GM18507 (cell line): ENCODE data around the gene NDST3.

Experiments
- DNase-seq: peaks from one replicate; pipeline ENCODE4 v3.0.0; 2011; ENCODE audit warnings: low read depth; ENCODE audit not compliant: insufficient read length; ENCODE audit errors: extremely low spot score
- FAIRE-seq: peaks from 2 replicates; lab custom pipeline; 2011; peaks lifted over from hg19 to GRCh38; lab: Jason Lieb, UNC

Gene NDST3

DNA sequence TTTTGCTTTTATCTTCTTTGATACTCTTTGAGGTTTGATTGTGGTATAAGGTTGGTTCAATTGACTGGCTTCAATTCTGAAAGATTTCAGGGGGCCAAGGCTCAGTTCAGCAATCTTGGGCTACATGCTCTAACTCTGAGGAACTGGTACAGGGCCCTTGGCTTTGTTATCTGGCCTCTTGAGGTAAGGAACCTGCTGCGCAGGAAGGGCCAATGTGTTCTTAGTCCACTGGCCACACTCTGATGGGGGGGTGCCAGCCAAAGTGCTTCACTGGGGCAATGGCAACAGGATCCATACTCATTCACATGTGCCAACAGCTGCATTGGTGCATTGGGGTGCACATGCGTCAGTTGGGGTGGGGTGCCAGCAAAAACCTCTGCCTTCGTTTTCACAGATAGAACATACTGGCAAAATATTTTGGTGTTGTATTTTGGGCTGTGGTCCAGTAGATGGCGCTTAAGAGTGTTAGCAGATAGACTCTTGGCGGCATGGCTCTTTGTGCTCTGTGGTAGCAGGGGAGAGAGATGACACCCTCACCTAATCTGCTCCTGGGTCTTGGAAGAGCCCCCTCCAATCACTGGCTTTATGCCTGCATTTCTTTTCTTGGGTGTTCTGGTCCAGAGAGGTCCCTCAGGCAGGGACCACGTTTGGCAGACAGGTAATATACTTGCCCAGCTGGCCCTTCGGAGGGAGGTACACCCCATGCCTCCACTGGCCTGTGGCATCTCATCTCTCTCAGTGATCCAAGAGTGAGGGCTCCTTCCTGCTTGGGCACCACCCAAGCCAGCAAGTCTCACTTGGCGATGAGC is 42.9 kb downstream of the NDST3 start:
- FAIRE-seq: peak; percentile 39
- DNase-seq: no peak

DNA sequence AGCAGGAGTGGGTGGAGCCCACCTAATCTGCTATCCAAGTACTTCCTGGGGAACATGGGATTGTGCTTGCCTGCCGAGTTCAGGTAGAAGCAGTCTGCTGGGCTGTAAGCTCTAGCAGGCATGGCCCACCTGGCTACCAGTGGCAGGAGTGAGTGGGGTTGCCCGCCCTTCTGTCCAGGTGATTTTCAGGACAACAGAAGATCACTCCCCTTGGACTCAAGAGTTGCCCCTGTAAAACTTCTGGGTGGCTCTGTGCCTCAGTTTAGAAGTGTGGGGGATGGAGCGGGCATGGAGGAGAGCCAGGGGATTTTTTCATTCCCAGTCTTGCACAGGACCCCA is 43.5 kb downstream of the NDST3 start:
- FAIRE-seq (no peak), DNase-seq (no peak)

DNA sequence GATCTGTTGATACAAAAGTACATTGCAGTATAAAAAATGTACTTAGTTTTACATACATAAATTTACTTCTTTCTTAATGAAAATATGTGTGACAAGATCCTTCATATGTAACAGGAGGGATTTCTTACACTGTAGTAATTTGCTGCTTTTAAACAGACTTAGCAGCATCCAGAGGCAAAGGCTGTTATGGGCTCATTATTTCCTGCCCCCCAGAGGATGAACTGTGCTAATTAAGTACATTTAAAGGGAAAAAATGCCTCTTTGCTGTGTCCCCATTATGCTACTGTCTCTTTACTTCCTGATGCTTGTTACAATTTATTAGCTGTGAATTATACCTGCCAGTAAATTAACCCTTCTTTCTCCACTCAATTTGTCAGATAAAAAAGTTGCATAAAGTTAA is 47.1 kb downstream of the NDST3 start:
- no peak for DNase-seq
- FAIRE-seq: no peak

DNA sequence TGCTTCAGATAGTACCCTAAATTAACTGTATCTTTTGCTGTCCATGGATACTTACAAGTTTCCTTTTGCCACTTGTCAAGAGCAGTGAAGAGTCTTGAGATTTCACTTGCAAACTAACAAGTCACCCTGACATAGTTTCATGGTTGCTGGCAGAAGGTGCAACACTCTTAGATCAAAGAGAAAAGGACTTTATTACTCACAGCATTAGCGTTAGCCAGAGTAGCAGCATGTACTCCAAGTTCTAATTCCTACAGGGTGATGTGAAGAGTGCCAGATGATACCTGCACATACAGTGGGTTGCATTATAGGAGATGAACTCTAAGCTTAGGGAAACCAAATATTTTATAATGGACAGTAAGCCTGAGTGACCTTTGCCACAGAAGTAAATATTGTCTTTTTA is 47.9 kb downstream of the NDST3 start:
- FAIRE-seq: no peak
- no peak for DNase-seq

DNA sequence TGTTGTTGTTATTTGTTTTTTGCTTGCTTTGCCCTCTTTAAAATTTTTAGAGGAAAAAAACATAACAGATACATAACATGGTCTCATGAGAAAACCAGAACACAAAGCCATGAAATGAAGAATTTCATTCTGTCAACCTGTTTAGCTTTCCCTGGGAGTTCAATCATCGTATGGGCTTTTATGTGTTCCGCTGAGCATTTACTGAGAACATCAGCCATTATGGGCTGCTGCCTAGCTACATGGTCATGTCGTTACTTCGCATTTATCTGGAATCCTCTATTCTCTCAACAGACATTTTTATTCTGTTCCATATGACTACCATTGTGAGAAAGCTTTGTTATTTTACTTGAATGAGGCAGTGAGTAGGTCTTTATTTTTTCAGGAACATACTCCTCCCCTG is 51.4 kb downstream of the NDST3 start:
- FAIRE-seq (no peak), DNase-seq (no peak)

DNA sequence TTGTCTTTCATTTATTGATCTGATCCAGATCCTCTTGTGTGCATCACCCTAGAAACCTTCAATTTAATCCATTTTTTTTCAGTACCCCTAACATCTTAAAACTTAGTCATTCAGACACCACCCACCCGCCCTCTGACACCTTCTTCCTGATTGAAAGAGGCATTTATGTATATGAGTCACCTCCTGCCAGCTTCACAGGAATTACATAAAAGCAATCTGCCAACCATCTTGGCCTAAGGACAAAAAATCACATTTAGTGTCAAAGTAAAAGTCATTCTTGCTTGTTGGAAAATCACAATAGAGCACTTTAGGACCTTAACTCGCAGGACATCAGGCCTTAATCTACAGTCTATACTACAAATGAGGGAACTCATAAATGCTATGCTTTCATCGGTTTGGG is 52.1 kb downstream of the NDST3 start:
- FAIRE-seq (no peak), DNase-seq (no peak)

DNA sequence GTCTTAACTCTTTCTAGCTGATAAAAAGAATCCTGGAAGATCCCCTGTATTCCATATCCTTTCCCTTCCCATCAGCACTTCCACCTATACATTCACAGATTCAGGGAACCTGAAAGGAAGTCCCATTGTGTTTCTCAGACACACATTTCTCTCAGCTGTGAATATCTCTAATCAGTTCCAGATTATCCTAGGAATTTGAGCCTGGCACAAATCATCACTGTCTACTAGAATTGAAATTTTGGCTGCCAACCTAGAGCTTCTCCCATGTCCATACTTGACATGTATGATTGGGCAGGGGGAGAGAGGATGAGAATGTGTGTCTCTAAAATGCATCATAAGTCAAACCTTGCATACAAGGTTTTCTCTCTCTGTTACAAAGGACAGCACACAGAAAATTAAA is 53.1 kb downstream of the NDST3 start:
- FAIRE-seq (no peak), DNase-seq (no peak)

GRCh38 chr4:118099106-118099505 is 64.8 kb downstream of the NDST3 start:
- FAIRE-seq (no peak), DNase-seq (no peak)

- DNase-seq: no peak
These were observed 67.9 kb downstream of the NDST3 start for GRCh38 chr4:118102195-118102594.

GRCh38 chr4:118112117-118113046 is 78.1 kb downstream of the NDST3 start:
- DNase-seq (no peak), FAIRE-seq (no peak)

More at GRCh38 chr4:118102195-118102594, 67.9 kb downstream of the NDST3 start:
- no peak for FAIRE-seq

- DNase-seq: no peak
- peak; percentile 44 for FAIRE-seq
These were observed 78.9 kb downstream of the NDST3 start for GRCh38 chr4:118113220-118113619.

DNA sequence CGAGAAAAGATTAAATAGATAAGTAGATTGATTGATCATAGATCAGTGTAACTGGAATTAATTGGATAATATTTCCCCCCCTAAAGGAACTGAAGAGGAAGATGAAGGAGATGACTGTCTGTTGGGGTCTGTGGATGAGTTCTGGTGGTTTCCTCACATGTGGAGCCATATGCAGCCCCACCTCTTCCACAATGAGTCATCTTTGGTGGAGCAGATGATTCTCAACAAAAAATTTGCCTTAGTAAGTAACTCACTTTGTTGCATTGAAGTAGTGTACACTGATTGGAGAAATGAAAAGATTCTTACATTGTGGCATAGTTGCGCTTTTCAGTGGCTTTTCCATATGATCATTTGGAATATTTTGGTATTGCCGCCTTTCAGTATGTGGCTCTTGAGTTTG is 80.4 kb downstream of the NDST3 start:
- DNase-seq: no peak
- no peak for FAIRE-seq

GRCh38 chr4:118120120-118120760 is 86.0 kb downstream of the NDST3 start:
- no peak for DNase-seq
- FAIRE-seq: no peak

DNA sequence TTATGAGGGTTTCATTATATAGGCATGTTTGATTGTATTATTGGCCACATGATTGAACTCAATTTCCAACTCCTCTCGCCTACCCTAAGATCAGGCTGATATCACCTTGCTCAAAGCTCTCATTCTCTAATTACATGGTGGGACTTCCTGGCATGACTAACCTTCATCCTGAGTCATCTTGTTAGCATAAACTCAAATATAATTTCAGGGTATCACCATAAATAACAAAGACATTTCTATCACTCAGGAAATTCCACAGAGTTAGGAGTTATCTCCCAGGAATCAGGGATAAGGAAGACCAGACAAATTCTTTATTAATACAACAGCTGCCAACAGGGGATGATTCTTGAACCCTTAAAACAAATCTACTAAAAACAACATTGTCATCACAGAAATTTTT is 90.7 kb downstream of the NDST3 start:
- DNase-seq: no peak
- no peak for FAIRE-seq

DNA sequence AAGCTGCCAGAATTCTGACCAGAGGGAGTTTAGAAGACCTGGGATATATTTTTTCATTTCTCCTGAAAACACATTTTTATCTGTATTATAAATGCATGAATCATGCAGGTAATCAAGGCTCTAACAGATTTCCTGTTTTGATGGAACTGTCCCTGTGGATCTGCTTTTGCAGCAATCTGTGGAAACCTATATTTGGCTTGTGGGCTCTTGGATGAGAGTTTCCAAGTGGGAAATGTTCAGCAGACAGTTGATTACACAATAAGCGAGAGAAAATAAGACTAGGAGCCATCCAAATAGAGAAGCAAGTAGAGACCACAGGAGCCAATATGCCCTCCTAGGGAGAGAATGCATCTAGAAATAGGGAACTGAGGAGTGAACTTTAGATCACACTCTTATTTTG is 105.0 kb downstream of the NDST3 start:
- no peak for DNase-seq
- no peak for FAIRE-seq

GRCh38 chr4:118141240-118141639 is 107.0 kb downstream of the NDST3 start:
- DNase-seq: no peak
- FAIRE-seq: no peak

- DNase-seq (no peak), FAIRE-seq (no peak)
These were observed 120.4 kb downstream of the NDST3 start for GRCh38 chr4:118154649-118155048.

GRCh38 chr4:118155516-118155915 is 121.2 kb downstream of the NDST3 start:
- no peak for FAIRE-seq

GRCh38 chr4:118158763-118159375 is 124.6 kb downstream of the NDST3 start:
- no peak for FAIRE-seq
- DNase-seq: no peak

More at GRCh38 chr4:118155516-118155915, 121.2 kb downstream of the NDST3 start:
- DNase-seq: no peak

DNA sequence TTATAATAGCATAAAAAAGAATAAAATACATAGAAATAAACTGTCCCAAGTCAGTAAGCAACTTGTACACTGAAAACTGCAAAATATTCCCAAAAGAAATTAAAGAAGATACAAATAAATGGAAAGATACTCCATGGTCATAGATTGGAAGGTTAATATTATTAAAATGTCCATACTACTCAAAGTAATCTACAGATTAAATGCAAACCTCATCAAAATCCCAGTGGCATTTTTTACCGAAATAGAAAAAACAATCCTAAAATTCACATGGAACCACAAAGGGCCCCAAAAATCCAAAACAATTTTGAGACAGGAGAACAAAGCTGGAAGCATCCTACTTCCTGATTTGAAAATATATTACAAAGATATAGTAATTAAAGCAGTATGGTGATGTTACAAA is 133.0 kb downstream of the NDST3 start:
- DNase-seq: no peak
- no peak for FAIRE-seq
